H9 (cell line): ENCODE data around the gene GOLGA6A. TPM values are rescaled to one million over a fixed set of nuclear protein-coding genes. Genes with fewer than 3 reads are reported as not detected.

ENCODE experiments used
- DNase-seq: peaks from one replicate; pipeline ENCODE4 v3.0.0-alpha.2; 2017
- H2AFZ ChIP-seq: one replicate; pipeline ENCODE4 v1.6.1; 2013; ENCODE audit warnings: mild to moderate bottlenecking, low read length, control low read depth, moderate library complexity
- H2AK5ac ChIP-seq: 2 replicates; pipeline ENCODE4 v1.6.1; 2013; ENCODE audit warnings: low read length, control low read depth, mixed read lengths; ENCODE audit not compliant: insufficient read length
- H2BK120ac ChIP-seq: one replicate; pipeline ENCODE4 v1.6.1; 2013; ENCODE audit warnings: low read depth, mild to moderate bottlenecking, low read length, control low read depth, inconsistent platforms; ENCODE audit not compliant: poor library complexity, severe bottlenecking
- H2BK12ac ChIP-seq: 2 replicates; pipeline ENCODE4 v1.6.1; 2013; ENCODE audit warnings: low read length, control low read depth, mixed read lengths, low read depth; ENCODE audit not compliant: insufficient read length
- H2BK15ac ChIP-seq: 2 replicates; pipeline ENCODE4 v1.6.1; 2013; ENCODE audit warnings: low read depth, low read length, control low read depth
- H2BK20ac ChIP-seq: one replicate; pipeline ENCODE4 v1.6.1; 2013; ENCODE audit warnings: low read depth, mild to moderate bottlenecking, low read length, control low read depth, inconsistent platforms; ENCODE audit not compliant: poor library complexity, severe bottlenecking
- H2BK5ac ChIP-seq: 2 replicates; pipeline ENCODE4 v1.6.1; 2013; ENCODE audit warnings: low read length, control low read depth, mixed read lengths; ENCODE audit not compliant: insufficient read length
- H3K14ac ChIP-seq: 2 replicates; pipeline ENCODE4 v1.6.1; 2013; ENCODE audit warnings: low read length, control low read depth; ENCODE audit not compliant: insufficient read depth
- H3K18ac ChIP-seq: 2 replicates; pipeline ENCODE4 v1.6.1; 2013; ENCODE audit warnings: low read depth, mild to moderate bottlenecking, mixed read lengths, low read length, control low read depth; ENCODE audit not compliant: insufficient read length
- H3K23ac ChIP-seq: 2 replicates; pipeline ENCODE4 v1.6.1; 2013; ENCODE audit warnings: low read length, control low read depth, mixed read lengths, low read depth; ENCODE audit not compliant: insufficient read length
- H3K23me2 ChIP-seq: 2 replicates; pipeline ENCODE4 v1.6.1; 2013; ENCODE audit warnings: low read depth, mild to moderate bottlenecking, mixed read lengths, low read length, control low read depth; ENCODE audit not compliant: insufficient read length, poor library complexity, severe bottlenecking
- H3K27ac ChIP-seq: 2 replicates; pipeline ENCODE4 v1.5.1; 2013; ENCODE audit warnings: low read length, control low read depth, mixed read lengths, low read depth; ENCODE audit not compliant: insufficient read length
- H3K27me3 ChIP-seq: 2 replicates; pipeline ENCODE4 v1.6.1; 2013; ENCODE audit warnings: low read length, control low read depth, inconsistent platforms; ENCODE audit not compliant: insufficient read depth
- H3K4ac ChIP-seq: 2 replicates; pipeline ENCODE4 v1.6.1; 2013; ENCODE audit warnings: low read depth, mild to moderate bottlenecking, control low read depth, inconsistent platforms, low read length, moderate library complexity
- H3K4me1 ChIP-seq: 2 replicates; pipeline ENCODE4 v1.6.1; 2013; ENCODE audit warnings: low read length, control low read depth, inconsistent platforms; ENCODE audit not compliant: insufficient read depth
- H3K4me2 ChIP-seq: 2 replicates; pipeline ENCODE4 v1.6.1; 2013; ENCODE audit warnings: low read length, control low read depth, mixed read lengths; ENCODE audit not compliant: insufficient read length, insufficient read depth
- H3K56ac ChIP-seq: 2 replicates; pipeline ENCODE4 v1.6.1; 2013; ENCODE audit warnings: low read depth, mild to moderate bottlenecking, mixed read lengths, low read length, control low read depth; ENCODE audit not compliant: insufficient read length
- H3K79me1 ChIP-seq: 2 replicates; pipeline ENCODE4 v1.6.1; 2013; ENCODE audit warnings: low read depth, mild to moderate bottlenecking, moderate library complexity, low read length, control low read depth, inconsistent platforms; ENCODE audit not compliant: insufficient read depth, poor library complexity, severe bottlenecking
- H3K79me2 ChIP-seq: 2 replicates; pipeline ENCODE4 v1.6.1; 2013; ENCODE audit warnings: low read length, control low read depth, inconsistent platforms; ENCODE audit not compliant: insufficient read depth
- H3K9ac ChIP-seq: 2 replicates; pipeline ENCODE4 v1.6.1; 2013; ENCODE audit warnings: low read length, control low read depth, mixed read lengths; ENCODE audit not compliant: insufficient read length; ENCODE audit errors: extremely low read depth
- H3K9me3 ChIP-seq: one replicate; pipeline ENCODE4 v1.6.1; 2013; ENCODE audit warnings: low read depth, low read length, inconsistent platforms; ENCODE audit not compliant: control insufficient read depth
- H3T11ph ChIP-seq: one replicate; pipeline ENCODE4 v1.6.1; 2013; ENCODE audit warnings: mild to moderate bottlenecking, low read length, control low read depth, inconsistent platforms
- H4K20me1 ChIP-seq: one replicate; pipeline ENCODE4 v1.6.1; 2013; ENCODE audit not compliant: control insufficient read depth, insufficient read length, insufficient read depth
- H4K5ac ChIP-seq: 2 replicates; pipeline ENCODE4 v1.6.1; 2013; ENCODE audit warnings: low read depth, mild to moderate bottlenecking, mixed read lengths, low read length, control low read depth; ENCODE audit not compliant: insufficient read length
- H4K8ac ChIP-seq: replicated peaks from 2 replicates; pipeline ENCODE4 v1.6.1; 2013; ENCODE audit warnings: low read length, control low read depth, mixed read lengths, low read depth; ENCODE audit not compliant: insufficient read length
- H4K91ac ChIP-seq: 2 replicates; pipeline ENCODE4 v1.6.1; 2013; ENCODE audit warnings: low read depth, mild to moderate bottlenecking, moderate library complexity, mixed read lengths, low read length, control low read depth; ENCODE audit not compliant: insufficient read length
- H3K27ac Mint-ChIP-seq, 3 experiments: 2 replicates in 2 of 3; 3 replicates in 1 of 3; pipeline ENCODE4 v1.8.0; 2020 to 2021; ENCODE audit warnings: mixed read lengths in 3 of 3, mild to moderate bottlenecking in 1 of 3, moderate library complexity in 1 of 3
- H3K27me3 Mint-ChIP-seq: 2 replicates; pipeline ENCODE4 v1.8.0; 2021; ENCODE audit warnings: low read depth, mild to moderate bottlenecking, moderate library complexity, mixed read lengths
- H3K36me3 Mint-ChIP-seq, 3 experiments: 2 replicates in 2 of 3; 3 replicates in 1 of 3; pipeline ENCODE4 v1.8.0; 2020 to 2021; ENCODE audit warnings: low read depth in 3 of 3, mixed read lengths in 3 of 3; ENCODE audit not compliant: insufficient read depth in 1 of 3
- H3K4me1 Mint-ChIP-seq, 2 experiments: 2 replicates each; pipeline ENCODE4 v1.8.0; 2020; ENCODE audit warnings: mixed read lengths in 2 of 2
- H3K4me3 Mint-ChIP-seq, 2 experiments: 2 replicates in 1 of 2; 3 replicates in 1 of 2; pipeline ENCODE4 v1.8.0; 2020 to 2021; ENCODE audit warnings: mild to moderate bottlenecking in 2 of 2, mixed read lengths in 2 of 2, moderate library complexity in 1 of 2
- H3K9me3 Mint-ChIP-seq, 2 experiments: 2 replicates in 1 of 2; 3 replicates in 1 of 2; pipeline ENCODE4 v1.8.0; 2020; ENCODE audit warnings: mild to moderate bottlenecking in 2 of 2, mixed read lengths in 2 of 2, moderate library complexity in 1 of 2
- WGBS: extraction: QIAGEN DNeasy Blood & Tissue Kit; methylation state at CpG from one replicate; pipeline ENCODE4 v1.1.7; 2013; ENCODE audit warnings: missing lambda C conversion rate, low lambda C conversion rate, mixed read lengths; ENCODE audit not compliant: insufficient read length; ENCODE audit errors: extremely low coverage; 5-methylcytosine and 5-hydroxymethylcytosine counted together
- total RNA-seq: library from RNA; stranded (reverse); gene quantifications from 2 replicates; pipeline ENCODE4 v1.2.1, GENCODE V29; 2021
- TF ChIP-seq, protein P1 (sequence below): fragments of 200-600 bp; sonication (generic); conservative IDR thresholded peaks from 3 replicates; pipeline ENCODE4 v1.8.0; 2021; ENCODE audit warnings: antibody characterized with exemption, mild to moderate bottlenecking

The GOLGA6A gene
- total RNA-seq, 1 experiment from 2014 or later: 0.72 TPM

- Histone ChIP-seq H3K23ac (no peak overlapping the region), H4K8ac (no peak overlapping the region), H2BK120ac (no peak overlapping the region), H3K4ac (no peak overlapping the region), H3K9ac (no peak overlapping the region), H2BK5ac (no peak overlapping the region), H2BK12ac (no peak overlapping the region), H3K56ac (no peak overlapping the region), H3K14ac (no peak overlapping the region), H3T11ph (no peak overlapping the region), H4K91ac (no peak overlapping the region), H2AK5ac (no peak overlapping the region), H2BK20ac (no peak overlapping the region), H3K27ac (no peak overlapping the region), H2AFZ (no peak overlapping the region), H2BK15ac (no peak overlapping the region), H3K79me1 (no peaks in the 10 kb centered on the region), H4K5ac (no peak overlapping the region), H3K4me2 (no peak overlapping the region), H4K20me1 (no peaks in the 10 kb centered on the region), H3K23me2 (no peaks in the 10 kb centered on the region), H3K4me1 (no peaks in the 10 kb centered on the region), H3K27me3 (no peaks in the 10 kb centered on the region), H3K79me2 (no peaks in the 10 kb centered on the region), H3K18ac (no peak overlapping the region), H3K9me3 (no peaks in the 10 kb centered on the region)
- Mint-ChIP-seq H3K9me3 (no peaks in the 10 kb centered on the region), H3K27me3 (no peaks in the 10 kb centered on the region), H3K27ac (no peak overlapping the region; a peak in 1 of 7 replicates), H3K4me3 (no peak overlapping the region), H3K4me1 (no peaks in the 10 kb centered on the region), H3K36me3 (peaks cover 10 to 11% (median 10%) of the 10 kb centered on the region in 3 experiments)
- no peak for DNase-seq
- no CpG with 5 or more reads among the region's 3 CpGs for WGBS
- TF ChIP-seq, protein P1, sequence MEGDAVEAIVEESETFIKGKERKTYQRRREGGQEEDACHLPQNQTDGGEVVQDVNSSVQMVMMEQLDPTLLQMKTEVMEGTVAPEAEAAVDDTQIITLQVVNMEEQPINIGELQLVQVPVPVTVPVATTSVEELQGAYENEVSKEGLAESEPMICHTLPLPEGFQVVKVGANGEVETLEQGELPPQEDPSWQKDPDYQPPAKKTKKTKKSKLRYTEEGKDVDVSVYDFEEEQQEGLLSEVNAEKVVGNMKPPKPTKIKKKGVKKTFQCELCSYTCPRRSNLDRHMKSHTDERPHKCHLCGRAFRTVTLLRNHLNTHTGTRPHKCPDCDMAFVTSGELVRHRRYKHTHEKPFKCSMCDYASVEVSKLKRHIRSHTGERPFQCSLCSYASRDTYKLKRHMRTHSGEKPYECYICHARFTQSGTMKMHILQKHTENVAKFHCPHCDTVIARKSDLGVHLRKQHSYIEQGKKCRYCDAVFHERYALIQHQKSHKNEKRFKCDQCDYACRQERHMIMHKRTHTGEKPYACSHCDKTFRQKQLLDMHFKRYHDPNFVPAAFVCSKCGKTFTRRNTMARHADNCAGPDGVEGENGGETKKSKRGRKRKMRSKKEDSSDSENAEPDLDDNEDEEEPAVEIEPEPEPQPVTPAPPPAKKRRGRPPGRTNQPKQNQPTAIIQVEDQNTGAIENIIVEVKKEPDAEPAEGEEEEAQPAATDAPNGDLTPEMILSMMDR: no peak
These were observed 53.7 kb downstream of the GOLGA6A start for GRCh38 chr15:74028646-74029045.
